Activated naive CD8-positive, alpha-beta T cell treated with anti-CD3 and anti-CD28 coated beads, Interleukin-2, amount 50 U/mL, for 24 hours (primary cell): ENCODE data around the gene SF3B2.
A peak's percentile ranks its signal among the peaks of the same experiment; 100 is the strongest.
"Not testable (repeated sequence)": the region's sequence is repeated elsewhere in the genome, so short reads cannot be mapped to it uniquely, and the experiment has no call there.

Source experiments
- ATAC-seq: fragments of 150-1000 bp; cut with Tn5 transposase; one replicate; pipeline ENCODE4 v1.10.0; 2021
- DNase-seq: peaks from one replicate; pipeline ENCODE4 v3.0.0; 2021
- H3K27ac Mint-ChIP-seq: one replicate; pipeline ENCODE4 v1.8.0; 2021; ENCODE audit warnings: mild to moderate bottlenecking, mixed read lengths
- H3K27me3 Mint-ChIP-seq: one replicate; pipeline ENCODE4 v1.8.0; 2021; ENCODE audit warnings: mixed read lengths
- H3K36me3 Mint-ChIP-seq: one replicate; pipeline ENCODE4 v1.8.0; 2021; ENCODE audit warnings: low read depth, mixed read lengths
- H3K4me1 Mint-ChIP-seq: one replicate; pipeline ENCODE4 v1.8.0; 2021; ENCODE audit warnings: mixed read lengths
- H3K4me3 Mint-ChIP-seq: one replicate; pipeline ENCODE4 v1.8.0; 2021; ENCODE audit warnings: mild to moderate bottlenecking, moderate library complexity, mixed read lengths
- H3K9me3 Mint-ChIP-seq: one replicate; pipeline ENCODE4 v1.8.0; 2021; ENCODE audit warnings: mixed read lengths

The SF3B2 gene, protein sequence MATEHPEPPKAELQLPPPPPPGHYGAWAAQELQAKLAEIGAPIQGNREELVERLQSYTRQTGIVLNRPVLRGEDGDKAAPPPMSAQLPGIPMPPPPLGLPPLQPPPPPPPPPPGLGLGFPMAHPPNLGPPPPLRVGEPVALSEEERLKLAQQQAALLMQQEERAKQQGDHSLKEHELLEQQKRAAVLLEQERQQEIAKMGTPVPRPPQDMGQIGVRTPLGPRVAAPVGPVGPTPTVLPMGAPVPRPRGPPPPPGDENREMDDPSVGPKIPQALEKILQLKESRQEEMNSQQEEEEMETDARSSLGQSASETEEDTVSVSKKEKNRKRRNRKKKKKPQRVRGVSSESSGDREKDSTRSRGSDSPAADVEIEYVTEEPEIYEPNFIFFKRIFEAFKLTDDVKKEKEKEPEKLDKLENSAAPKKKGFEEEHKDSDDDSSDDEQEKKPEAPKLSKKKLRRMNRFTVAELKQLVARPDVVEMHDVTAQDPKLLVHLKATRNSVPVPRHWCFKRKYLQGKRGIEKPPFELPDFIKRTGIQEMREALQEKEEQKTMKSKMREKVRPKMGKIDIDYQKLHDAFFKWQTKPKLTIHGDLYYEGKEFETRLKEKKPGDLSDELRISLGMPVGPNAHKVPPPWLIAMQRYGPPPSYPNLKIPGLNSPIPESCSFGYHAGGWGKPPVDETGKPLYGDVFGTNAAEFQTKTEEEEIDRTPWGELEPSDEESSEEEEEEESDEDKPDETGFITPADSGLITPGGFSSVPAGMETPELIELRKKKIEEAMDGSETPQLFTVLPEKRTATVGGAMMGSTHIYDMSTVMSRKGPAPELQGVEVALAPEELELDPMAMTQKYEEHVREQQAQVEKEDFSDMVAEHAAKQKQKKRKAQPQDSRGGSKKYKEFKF

DNA sequence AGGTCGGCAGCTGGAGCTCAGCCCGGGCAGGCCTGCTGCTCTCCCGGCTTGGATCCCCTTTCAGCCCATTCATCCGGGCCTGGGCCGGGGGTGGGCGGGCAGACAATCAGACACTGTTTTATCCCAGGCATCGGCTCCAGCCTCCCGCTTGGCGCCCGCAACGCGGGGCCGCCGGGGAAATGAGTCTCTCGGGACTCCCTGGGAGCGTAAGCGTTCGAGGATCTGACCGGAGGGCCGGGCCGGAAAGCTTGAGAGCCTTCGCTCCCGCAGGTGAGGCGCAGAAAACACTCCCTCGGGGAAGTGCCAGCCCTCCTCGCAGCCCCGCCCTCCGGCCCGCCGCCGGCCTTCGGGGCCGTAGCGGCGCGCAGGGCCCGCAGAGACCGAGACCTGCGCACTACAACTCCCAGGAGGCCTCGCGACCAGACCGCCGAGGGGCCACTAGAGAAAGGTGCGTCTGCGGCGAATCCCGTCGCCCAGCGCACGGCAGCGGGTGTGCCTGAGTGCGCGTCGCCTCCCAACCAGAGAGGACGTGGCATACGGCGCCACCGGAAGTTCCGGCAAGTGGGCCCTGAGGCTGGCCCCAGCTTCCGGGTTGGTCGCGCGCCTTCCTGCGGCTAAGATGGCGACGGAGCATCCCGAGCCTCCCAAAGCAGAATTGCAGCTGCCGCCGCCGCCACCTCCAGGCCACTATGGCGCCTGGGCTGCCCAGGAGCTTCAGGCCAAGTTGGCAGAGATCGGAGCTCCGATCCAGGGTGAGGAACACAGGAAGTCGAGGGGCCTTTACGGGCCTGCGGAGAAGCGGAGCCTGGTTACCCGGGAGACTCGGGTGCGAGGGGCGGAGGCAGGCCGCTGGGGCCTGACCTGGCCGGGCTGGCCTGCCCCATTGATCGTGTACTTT lies at the start of gene SF3B2:
Gene SF3B2 (plus strand): TSS at position 599 of the 898 bp plus-strand sequence. CDS start 21 bp downstream, at position 620.
- H3K4me3 Mint-ChIP-seq, result peak within 1 kb of the TSS; percentile 99

DNA sequence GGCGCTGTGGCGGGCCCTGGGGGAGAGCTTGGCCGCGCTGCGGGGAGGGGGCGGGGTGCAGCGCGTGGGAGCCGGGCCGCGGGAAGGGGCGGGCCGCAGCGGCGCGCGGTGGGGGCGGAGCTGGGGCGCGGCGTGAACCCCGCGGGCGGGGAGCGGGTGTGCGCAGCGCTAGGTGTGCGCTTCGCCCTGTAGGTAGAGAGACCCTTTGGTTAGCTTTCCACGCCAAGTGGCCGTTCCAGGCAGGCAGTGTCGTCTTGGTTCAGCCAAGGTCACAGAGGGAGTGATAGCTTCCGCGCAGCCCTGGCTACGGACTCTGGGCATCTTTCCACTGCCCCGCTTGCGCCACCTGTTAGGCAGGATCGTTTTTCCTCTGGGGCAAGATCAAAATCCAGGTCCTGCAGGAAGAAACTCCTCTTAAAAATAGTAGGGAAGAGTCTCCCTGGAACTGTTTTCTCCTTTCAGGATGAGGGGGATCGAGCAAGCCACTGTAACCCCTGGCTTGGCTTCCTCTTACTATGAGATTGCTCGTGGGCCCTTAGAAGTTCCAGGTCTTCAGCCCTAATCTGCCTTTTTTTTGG lies 49.4 kb upstream of the SF3B2 start:
- Mint-ChIP-seq H3K27me3 (no peaks in the 10 kb centered on the region), H3K4me1 (peaks cover 49% of the 10 kb centered on the region), H3K36me3 (peaks cover 45% of the 10 kb centered on the region), H3K4me3 (peak overlapping the region; percentile 100), H3K27ac (peak overlapping the region; percentile 98), H3K9me3 (no peaks in the 10 kb centered on the region)
- ATAC-seq (peak; percentile 64), DNase-seq (no peak)

More for the DNA sequence above, at the start of gene SF3B2:
- Mint-ChIP-seq H3K27ac (peak within 1 kb of the TSS; percentile 98), H3K36me3 (peaks cover 41% of the 10 kb centered on the region), H3K27me3 (peaks cover 4% of the 10 kb centered on the region), H3K9me3 (no peaks in the 10 kb centered on the region), H3K4me1 (peaks cover 34% of the 10 kb centered on the region)
- ATAC-seq (peak; percentile 99), DNase-seq (peak; percentile 94)

DNA sequence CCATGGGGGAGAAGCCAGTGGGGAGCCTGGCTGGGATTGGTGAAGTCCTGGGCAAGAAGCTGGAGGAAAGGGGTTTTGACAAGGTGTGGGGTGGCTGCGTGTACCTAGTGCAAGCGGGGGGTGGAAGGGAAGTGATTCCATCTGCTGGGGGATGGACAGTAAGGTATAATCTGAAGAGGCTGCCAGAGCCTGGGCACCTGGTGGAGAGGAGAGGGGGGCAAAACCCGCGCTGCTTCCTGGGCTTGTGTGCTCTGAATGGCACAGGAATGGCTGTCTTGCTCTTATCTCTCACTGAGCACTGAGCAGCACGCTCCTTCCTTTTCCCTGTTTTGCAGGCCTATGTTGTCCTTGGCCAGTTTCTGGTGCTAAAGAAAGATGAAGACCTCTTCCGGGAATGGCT lies 48.9 kb upstream of the SF3B2 start:
- DNase-seq, result no peak
- H3K9me3 Mint-ChIP-seq, result no peaks in the 10 kb centered on the region
- peaks cover 49% of the 10 kb centered on the region for H3K4me1 Mint-ChIP-seq
- H3K27ac Mint-ChIP-seq, result peak overlapping the region; percentile 89
- H3K36me3 Mint-ChIP-seq, result peaks cover 41% of the 10 kb centered on the region
- no peaks in the 10 kb centered on the region for H3K27me3 Mint-ChIP-seq
- peak overlapping the region; percentile 100 for H3K4me3 Mint-ChIP-seq
- ATAC-seq, result no peak

DNA sequence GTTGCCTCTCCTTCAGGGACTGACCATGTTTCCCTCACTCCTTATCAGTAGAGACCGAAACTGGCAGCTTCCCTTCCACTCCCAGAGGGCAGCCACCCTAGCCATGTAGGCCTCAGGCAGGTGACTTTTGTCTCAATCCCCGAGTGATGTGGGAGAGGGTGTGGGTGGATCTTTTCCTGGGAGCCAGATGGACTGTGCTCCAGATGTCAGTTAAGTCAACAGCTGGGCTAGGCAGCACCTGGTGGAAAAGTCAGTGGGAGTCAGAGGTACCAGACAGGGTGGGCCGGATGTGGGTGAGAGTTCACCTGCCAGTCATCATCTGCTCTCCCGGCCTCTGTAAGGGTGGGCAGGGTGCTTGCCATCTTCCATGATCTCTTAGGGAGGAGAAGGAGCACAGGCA lies 48.0 kb upstream of the SF3B2 start:
- ATAC-seq (no peak), DNase-seq (no peak)
- H3K4me3 Mint-ChIP-seq, result peak overlapping the region; percentile 100
- H3K9me3 Mint-ChIP-seq, result no peaks in the 10 kb centered on the region
- peak overlapping the region; percentile 58 for H3K27ac Mint-ChIP-seq
- peaks cover 33% of the 10 kb centered on the region for H3K36me3 Mint-ChIP-seq
- no peaks in the 10 kb centered on the region for H3K27me3 Mint-ChIP-seq
- H3K4me1 Mint-ChIP-seq, result peaks cover 47% of the 10 kb centered on the region

DNA sequence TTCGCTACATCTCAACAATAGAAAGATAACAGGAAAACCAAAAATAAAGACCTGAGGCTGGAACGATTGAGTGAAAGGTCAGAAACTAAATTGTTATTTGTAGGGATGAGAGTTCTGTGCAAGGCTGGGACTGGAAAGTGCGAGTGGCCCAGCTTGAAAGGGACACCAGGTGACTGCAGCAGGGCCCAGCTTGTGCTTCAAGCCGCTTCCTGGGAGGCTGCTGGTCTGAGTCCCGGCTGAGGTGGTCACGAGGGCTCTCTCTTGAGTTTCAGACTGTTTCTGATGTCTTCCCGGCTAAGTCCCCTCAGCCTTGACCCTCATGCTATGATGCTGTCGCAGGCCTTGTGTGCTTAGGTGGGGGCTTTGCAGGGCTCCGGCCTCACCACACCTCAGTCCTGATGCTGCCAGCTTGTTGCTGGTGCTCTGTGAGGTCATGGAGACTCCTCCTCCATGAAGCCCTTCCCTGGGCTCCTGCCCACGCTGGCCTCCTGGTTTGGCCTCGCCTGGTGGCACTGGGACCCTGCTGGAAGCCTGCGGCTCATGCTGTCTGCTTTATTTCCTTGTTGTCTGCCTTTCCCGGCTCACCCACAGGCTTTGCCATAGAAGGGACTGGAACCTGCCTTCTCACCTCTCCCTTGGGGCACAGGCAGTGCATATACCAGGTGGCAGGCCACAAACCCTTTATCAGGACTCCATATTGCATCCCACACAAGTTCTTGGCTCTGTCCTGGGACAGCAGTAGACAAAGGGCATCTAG lies 45.9 kb upstream of the SF3B2 start:
- Mint-ChIP-seq H3K27me3 (peaks cover 4% of the 10 kb centered on the region), H3K4me3 (no peak overlapping the region), H3K36me3 (peaks cover 16% of the 10 kb centered on the region), H3K9me3 (no peaks in the 10 kb centered on the region), H3K4me1 (peaks cover 31% of the 10 kb centered on the region), H3K27ac (peak overlapping the region; percentile 24)
- DNase-seq (no peak), ATAC-seq (no peak)

DNA sequence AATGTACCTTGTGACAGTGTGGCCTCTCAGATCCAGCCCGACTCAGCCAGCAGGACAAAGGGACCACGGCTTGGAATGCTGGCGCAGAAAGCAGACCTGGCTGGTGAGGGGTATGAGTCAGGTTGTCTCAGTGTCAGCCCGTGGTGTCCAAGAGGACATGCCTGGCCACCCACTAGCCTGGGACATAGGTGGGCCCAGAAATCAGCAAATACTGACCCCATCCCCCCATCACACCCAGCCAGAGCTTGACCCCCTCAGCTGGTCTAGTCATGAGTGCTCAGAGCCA lies 45.3 kb upstream of the SF3B2 start:
- Mint-ChIP-seq H3K4me1 (peaks cover 28% of the 10 kb centered on the region), H3K27me3 (peaks cover 4% of the 10 kb centered on the region)

DNA sequence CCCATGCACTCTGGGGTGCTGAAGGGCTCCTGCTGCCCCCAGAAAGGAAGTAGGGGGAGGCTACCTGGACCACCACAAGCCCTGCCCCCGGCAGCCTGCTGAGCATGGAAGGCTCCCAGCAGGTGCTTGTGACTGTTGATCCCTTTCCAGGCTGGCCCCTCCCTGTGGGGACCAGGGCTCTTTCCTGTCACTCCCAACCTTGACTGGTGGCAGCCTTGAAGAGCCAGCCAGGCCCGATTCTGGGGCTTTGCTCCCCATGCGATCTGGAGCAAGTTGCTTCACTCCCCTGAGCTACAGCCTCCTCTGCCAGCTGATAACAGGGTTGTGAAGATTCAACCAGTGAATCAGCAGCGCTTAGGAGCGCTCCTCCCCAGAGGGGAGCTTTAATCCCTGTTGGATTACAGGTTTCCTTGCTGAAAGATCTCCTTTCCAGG lies 44.9 kb upstream of the SF3B2 start:
- no peaks in the 10 kb centered on the region for H3K9me3 Mint-ChIP-seq
- H3K27ac Mint-ChIP-seq, result no peak overlapping the region
- H3K4me1 Mint-ChIP-seq, result peaks cover 24% of the 10 kb centered on the region
- no peak for ATAC-seq
- no peak for DNase-seq
- H3K4me3 Mint-ChIP-seq, result no peak overlapping the region
- H3K27me3 Mint-ChIP-seq, result peaks cover 4% of the 10 kb centered on the region
- peaks cover 13% of the 10 kb centered on the region for H3K36me3 Mint-ChIP-seq

More for the DNA sequence above, 45.3 kb upstream of the SF3B2 start:
- ATAC-seq (no peak), DNase-seq (no peak)
- Mint-ChIP-seq H3K27ac (no peak overlapping the region), H3K9me3 (no peaks in the 10 kb centered on the region), H3K4me3 (no peak overlapping the region), H3K36me3 (peaks cover 15% of the 10 kb centered on the region)

DNA sequence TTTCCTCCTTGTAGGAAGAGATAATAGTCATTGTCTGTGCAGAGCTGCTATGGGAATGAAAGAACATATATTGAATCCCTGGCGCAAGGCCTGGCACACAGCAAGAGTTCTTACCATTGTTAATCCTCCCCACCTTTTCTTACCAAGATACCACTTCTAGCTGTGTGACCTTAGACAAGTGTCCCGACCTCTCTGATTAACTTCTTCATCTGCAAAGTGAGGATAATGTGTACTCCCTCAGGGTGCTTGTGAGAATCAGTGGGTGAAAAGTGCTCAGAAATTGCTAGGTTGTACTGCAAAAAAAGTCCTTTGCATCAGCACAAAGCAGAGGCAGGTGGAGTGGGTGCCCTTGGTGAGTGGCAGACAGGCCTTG lies 44.1 kb upstream of the SF3B2 start:
- DNase-seq, result no peak
- no peak overlapping the region for H3K4me3 Mint-ChIP-seq
- no peak overlapping the region for H3K27ac Mint-ChIP-seq
- H3K9me3 Mint-ChIP-seq, result no peaks in the 10 kb centered on the region
- H3K4me1 Mint-ChIP-seq, result peaks cover 18% of the 10 kb centered on the region
- peaks cover 9% of the 10 kb centered on the region for H3K27me3 Mint-ChIP-seq
- peaks cover 13% of the 10 kb centered on the region for H3K36me3 Mint-ChIP-seq
- no peak for ATAC-seq

DNA sequence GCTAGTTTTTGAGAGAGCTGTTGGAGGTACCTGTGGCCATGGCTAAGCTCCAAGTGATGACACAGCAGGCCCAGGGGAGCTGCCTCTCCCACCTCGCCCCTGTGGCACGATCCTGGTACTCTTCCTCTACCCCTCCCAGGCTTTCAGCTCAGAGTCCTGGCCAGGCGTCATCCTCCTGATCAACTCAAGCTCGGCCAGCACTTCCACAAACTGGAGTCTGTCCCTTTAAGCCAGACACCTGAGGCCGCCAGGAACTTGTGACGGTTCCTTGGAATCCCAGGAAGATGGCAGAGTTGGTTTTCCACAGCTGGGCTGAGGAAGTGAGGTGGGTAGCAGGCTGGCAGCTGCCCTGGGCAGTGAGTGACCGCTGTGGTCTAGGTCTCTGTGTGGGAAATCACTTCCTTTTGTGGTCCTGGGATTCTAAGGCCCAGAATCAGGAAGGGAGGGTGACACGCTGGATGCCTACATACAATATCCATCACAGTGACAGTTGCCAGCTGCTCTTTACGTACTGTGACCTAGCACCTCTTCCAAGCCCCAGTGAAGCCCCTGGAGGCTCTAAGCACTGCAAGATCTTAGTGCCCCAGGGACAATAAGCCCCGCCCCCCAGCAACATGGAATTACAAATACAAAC lies 43.6 kb upstream of the SF3B2 start:
- no peak for DNase-seq
- Mint-ChIP-seq H3K4me3 (no peak overlapping the region), H3K4me1 (peaks cover 13% of the 10 kb centered on the region), H3K36me3 (peaks cover 10% of the 10 kb centered on the region), H3K27me3 (peaks cover 10% of the 10 kb centered on the region), H3K9me3 (no peaks in the 10 kb centered on the region), H3K27ac (no peak overlapping the region)
- ATAC-seq, result no peak

DNA sequence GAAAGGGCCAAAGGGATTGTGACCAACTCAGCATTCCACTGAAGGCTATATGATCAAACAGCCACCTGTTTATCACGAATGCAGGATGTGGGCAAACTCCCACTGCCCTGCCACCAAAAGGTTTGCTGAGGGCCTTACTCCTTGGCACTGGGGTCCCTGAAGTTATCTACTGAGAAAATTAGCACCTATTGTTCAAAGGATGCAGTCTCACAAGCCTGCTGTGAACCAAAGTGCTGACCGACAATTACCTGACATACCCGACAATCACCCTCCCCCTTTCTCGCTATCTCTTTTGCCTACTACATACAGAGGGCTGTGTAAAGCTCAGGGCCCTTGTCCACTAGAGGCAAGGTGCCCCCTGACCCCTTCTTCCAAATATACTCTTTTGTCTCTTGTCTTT lies 42.1 kb upstream of the SF3B2 start:
- not testable (repeated sequence) for H3K4me3 Mint-ChIP-seq, H3K36me3 Mint-ChIP-seq, ATAC-seq, H3K27ac Mint-ChIP-seq, H3K4me1 Mint-ChIP-seq, H3K9me3 Mint-ChIP-seq, DNase-seq
- peaks cover 12% of the 10 kb centered on the region for H3K27me3 Mint-ChIP-seq

DNA sequence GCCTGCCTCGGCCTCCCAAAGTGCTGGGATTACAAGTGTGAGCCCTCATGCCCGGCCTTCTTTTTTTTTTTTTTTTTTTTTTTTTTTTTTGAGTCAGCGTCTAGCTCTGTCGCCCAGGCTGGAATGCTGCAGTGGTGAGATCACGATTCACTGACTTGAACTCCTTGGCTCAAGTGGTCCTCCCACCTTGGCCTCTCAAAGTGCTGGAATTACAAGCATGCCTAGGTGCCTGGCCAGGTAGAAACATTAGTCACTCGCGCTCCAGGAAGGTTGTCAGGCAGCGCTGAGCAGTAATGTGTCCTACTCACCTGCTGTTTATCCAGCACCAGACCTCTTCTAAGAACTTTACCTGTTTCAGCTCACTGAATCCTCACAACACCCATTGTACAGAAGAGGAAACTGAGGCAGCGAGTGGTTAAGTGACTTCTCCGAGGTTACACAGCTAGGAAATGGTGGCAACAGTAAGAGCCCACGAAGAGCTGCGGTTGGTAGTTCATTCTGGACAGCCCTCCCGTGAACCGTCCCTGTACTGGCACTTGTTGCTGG lies 40.9 kb upstream of the SF3B2 start:
- H3K9me3 Mint-ChIP-seq, result no peaks in the 10 kb centered on the region
- no peaks in the 10 kb centered on the region for H3K36me3 Mint-ChIP-seq
- H3K4me1 Mint-ChIP-seq, result no peaks in the 10 kb centered on the region
- no peak overlapping the region for H3K4me3 Mint-ChIP-seq
- no peak overlapping the region for H3K27ac Mint-ChIP-seq
- peaks cover 12% of the 10 kb centered on the region for H3K27me3 Mint-ChIP-seq
- no peak for ATAC-seq
- no peak for DNase-seq

DNA sequence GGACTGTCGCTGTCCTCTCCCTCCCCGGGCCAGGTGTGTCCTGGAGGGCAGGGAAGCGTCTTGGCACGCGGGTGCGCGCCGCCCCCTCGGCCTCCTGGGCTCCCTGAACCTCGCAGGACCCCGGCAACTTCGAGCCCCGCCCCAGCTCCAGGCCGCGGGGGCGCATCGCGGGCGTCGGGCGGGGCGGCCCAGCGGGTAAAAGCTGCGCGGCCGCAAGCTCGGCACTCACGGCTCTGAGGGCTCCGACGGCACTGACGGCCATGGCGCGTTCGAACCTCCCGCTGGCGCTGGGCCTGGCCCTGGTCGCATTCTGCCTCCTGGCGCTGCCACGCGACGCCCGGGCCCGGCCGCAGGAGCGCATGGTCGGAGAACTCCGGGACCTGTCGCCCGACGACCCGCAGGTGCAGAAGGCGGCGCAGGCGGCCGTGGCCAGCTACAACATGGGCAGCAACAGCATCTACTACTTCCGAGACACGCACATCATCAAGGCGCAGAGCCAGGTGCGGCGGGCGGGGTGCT lies 40.3 kb upstream of the SF3B2 start, which contains the start of gene CST6:
Gene CST6 (plus strand): TSS at position 224 of the 519 bp plus-strand sequence. CDS start 37 bp downstream, at position 261.
- no peak within 1 kb of the TSS for H3K27ac Mint-ChIP-seq
- H3K9me3 Mint-ChIP-seq, result no peaks in the 10 kb centered on the region
- H3K4me3 Mint-ChIP-seq, result no peak within 1 kb of the TSS
- H3K36me3 Mint-ChIP-seq, result no peaks in the 10 kb centered on the region
- ATAC-seq (no peak), DNase-seq (no peak)
- H3K4me1 Mint-ChIP-seq, result no peaks in the 10 kb centered on the region
- H3K27me3 Mint-ChIP-seq, result peaks cover 12% of the 10 kb centered on the region
